HepG2 (cell line): ENCODE data around the gene SH3PXD2A. TPM values are rescaled to one million over a fixed set of nuclear protein-coding genes. Genes with fewer than 3 reads are reported as not detected.
A peak's percentile ranks its signal among the peaks of the same experiment; 100 is the strongest.

ENCODE experiments used
- BCLAF1 ChIP-seq: fragments of 450-650 bp; IDR thresholded peaks from 2 replicates; pipeline ENCODE4 v1.6.1; 2017; ENCODE audit warnings: mild to moderate bottlenecking
- CTCF ChIP-seq: sonication (generic); formaldehyde crosslinking; IDR thresholded peaks from 2 replicates; pipeline ENCODE4 v1.5.0; 2020; ENCODE audit warnings: mild to moderate bottlenecking, missing genetic modification reagents, moderate library complexity
- ELF3 ChIP-seq: IDR thresholded peaks from 2 replicates; pipeline ENCODE4 v1.6.1; 2016; ENCODE audit warnings: missing genetic modification reagents, missing compliant biosample characterization
- HBP1 ChIP-seq: IDR thresholded peaks from 2 replicates; pipeline ENCODE4 v1.6.1; 2016; ENCODE audit warnings: low read depth, control low read depth
- IKZF4 ChIP-seq: sonication (generic); formaldehyde crosslinking; IDR thresholded peaks from 2 replicates; pipeline ENCODE4 v1.5.1; 2020; ENCODE audit warnings: borderline replicate concordance, mild to moderate bottlenecking, low read depth, missing genetic modification reagents; ENCODE audit errors: not compliant biosample characterization
- MTF1 ChIP-seq: sonication (generic); formaldehyde crosslinking; IDR thresholded peaks from 2 replicates; pipeline ENCODE4 v1.5.0; 2020; ENCODE audit warnings: missing genetic modification reagents
- NCOR1 ChIP-seq: fragments of 200-600 bp; sonication (generic); IDR thresholded peaks from 2 replicates; pipeline ENCODE4 v1.7.0; 2017; ENCODE audit warnings: antibody characterized with exemption, low read length, borderline replicate concordance
- PBX3 ChIP-seq: sonication (generic); formaldehyde crosslinking; IDR thresholded peaks from 2 replicates; pipeline ENCODE4 v1.8.1; 2023; ENCODE audit warnings: missing genetic modification reagents, inconsistent platforms, borderline replicate concordance
- RFX5 ChIP-seq: IDR thresholded peaks from 2 replicates; pipeline ENCODE4 v1.6.1; 2011; ENCODE audit warnings: low read depth, low read length, improper control_type of control experiment
- SETDB1 ChIP-seq: sonication (generic); formaldehyde crosslinking; IDR thresholded peaks from 2 replicates; pipeline ENCODE4 v1.5.1; 2020; ENCODE audit warnings: missing genetic modification reagents, mild to moderate bottlenecking, borderline replicate concordance
- SRSF1 ChIP-seq: fragments of 200-400 bp; formaldehyde crosslinking; optimal IDR thresholded peaks from 2 replicates; pipeline ENCODE3; 2017; ENCODE audit warnings: mild to moderate bottlenecking, low read depth, low read length, moderate library complexity
- ZFP36 ChIP-seq: fragments of 150-350 bp; IDR thresholded peaks from 2 replicates; pipeline ENCODE4 v1.6.1; 2018; ENCODE audit warnings: borderline replicate concordance, low read length, low read depth; ENCODE audit not compliant: partially characterized antibody
- ZNF296 ChIP-seq: sonication (generic); formaldehyde crosslinking; conservative IDR thresholded peaks from 2 replicates; pipeline ENCODE4 v1.5.0; 2020; ENCODE audit warnings: mild to moderate bottlenecking, missing genetic modification reagents
- ZNF724P ChIP-seq: sonication (generic); formaldehyde crosslinking; IDR thresholded peaks from 2 replicates; pipeline ENCODE4 v1.8.0; 2022; ENCODE audit warnings: missing genetic modification reagents, borderline replicate concordance
- polyA plus RNA-seq, 8 experiments: library from polyadenylated mRNA; depleted of rRNA in 3 of 8; stranded (reverse) in 7 of 8; unstranded in 1 of 8; fragments of >200 nt; fragmentation: Illumina TruSeq in 4 of 8; extraction: Trizol in 4 of 8; gene quantifications; 2 replicates each; pipeline versions ENCODE4 v1.2.1 to v1.2.3, GENCODE V29; 2011 to 2016; ENCODE audit warnings: low read depth in 4 of 8, missing spikeins in 1 of 8, mixed read lengths in 1 of 8; ENCODE audit not compliant: insufficient read depth in 1 of 8
- total RNA-seq, 5 experiments: library from RNA; depleted of rRNA; stranded (reverse); fragments of >200 nt; fragmentation: Illumina TruSeq; extraction: Trizol; gene quantifications; 2 replicates each; pipeline ENCODE4 v1.2.3, GENCODE V29; 2016; ENCODE audit warnings: low read depth in 1 of 5
- TF ChIP-seq, protein P1 (sequence below): sonication (generic); IDR thresholded peaks from 2 replicates; pipeline ENCODE4 v1.6.1; 2016; ENCODE audit warnings: low read depth, borderline replicate concordance
- TF ChIP-seq, protein P2 (sequence below): sonication (generic); formaldehyde crosslinking; IDR thresholded peaks from 2 replicates; pipeline ENCODE4 v1.9.0; 2021; ENCODE audit warnings: missing genetic modification reagents, borderline replicate concordance

SH3PXD2A gene
- total and polyA plus RNA-seq, 2 of the 13 experiments (the other 11 are each of a cell fraction or from before 2014, with no cell fraction given): 11.1 to 11.3 TPM

GRCh38 chr10:103793920-103794883, 61.2 kb downstream of the SH3PXD2A start (continued):
- TF ChIP-seq PBX3 (CRISPR knock-in tag) (no peak), CTCF (CRISPR knock-in tag) (peak; percentile 28; the same call in 1 of the 2 replicates), SRSF1 (no peak), ZNF296 (CRISPR knock-in tag) (no peak), NCOR1 (peak; percentile 97), HBP1 (CRISPR knock-in tag) (peak; percentile 70; the same call in 1 of the 2 replicates), SETDB1 (no peak), RFX5 (no peak), IKZF4 (no peak), ZNF724P (CRISPR knock-in tag) (no peak), ELF3 (CRISPR knock-in tag) (peak; percentile 100), BCLAF1 (no peak), ZFP36 (no peak), MTF1 (CRISPR knock-in tag) (no peak)
- TF ChIP-seq, protein P1, sequence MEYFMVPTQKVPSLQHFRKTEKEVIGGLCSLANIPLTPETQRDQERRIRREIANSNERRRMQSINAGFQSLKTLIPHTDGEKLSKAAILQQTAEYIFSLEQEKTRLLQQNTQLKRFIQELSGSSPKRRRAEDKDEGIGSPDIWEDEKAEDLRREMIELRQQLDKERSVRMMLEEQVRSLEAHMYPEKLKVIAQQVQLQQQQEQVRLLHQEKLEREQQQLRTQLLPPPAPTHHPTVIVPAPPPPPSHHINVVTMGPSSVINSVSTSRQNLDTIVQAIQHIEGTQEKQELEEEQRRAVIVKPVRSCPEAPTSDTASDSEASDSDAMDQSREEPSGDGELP: peak; percentile 78; the same call in 1 of the 2 replicates
- TF ChIP-seq, protein P2, sequence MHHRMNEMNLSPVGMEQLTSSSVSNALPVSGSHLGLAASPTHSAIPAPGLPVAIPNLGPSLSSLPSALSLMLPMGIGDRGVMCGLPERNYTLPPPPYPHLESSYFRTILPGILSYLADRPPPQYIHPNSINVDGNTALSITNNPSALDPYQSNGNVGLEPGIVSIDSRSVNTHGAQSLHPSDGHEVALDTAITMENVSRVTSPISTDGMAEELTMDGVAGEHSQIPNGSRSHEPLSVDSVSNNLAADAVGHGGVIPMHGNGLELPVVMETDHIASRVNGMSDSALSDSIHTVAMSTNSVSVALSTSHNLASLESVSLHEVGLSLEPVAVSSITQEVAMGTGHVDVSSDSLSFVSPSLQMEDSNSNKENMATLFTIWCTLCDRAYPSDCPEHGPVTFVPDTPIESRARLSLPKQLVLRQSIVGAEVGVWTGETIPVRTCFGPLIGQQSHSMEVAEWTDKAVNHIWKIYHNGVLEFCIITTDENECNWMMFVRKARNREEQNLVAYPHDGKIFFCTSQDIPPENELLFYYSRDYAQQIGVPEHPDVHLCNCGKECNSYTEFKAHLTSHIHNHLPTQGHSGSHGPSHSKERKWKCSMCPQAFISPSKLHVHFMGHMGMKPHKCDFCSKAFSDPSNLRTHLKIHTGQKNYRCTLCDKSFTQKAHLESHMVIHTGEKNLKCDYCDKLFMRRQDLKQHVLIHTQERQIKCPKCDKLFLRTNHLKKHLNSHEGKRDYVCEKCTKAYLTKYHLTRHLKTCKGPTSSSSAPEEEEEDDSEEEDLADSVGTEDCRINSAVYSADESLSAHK: no peak
